Measurements from ENCODE around the gene ECE2. TPM values are rescaled to one million over a fixed set of nuclear protein-coding genes. Genes with fewer than 3 reads are reported as not detected.
"Not testable (repeated sequence)": the region's sequence is repeated elsewhere in the genome, so short reads cannot be mapped to it uniquely, and the experiment has no call there.

Gene ECE2
- total RNA-seq, 2 experiments from 2014 or later = not detected

- peaks cover 4% of the 10 kb centered on the region; the same call in 1 of the 2 replicates for H4K20me1 ChIP-seq (ENCODE audit: insufficient read depth, low read length)
- DNase-seq (ENCODE audit: low spot score) = no peak
- POLR2A ChIA-PET = no interaction called here
- H3K27ac ChIP-seq (ENCODE audit: low read depth, low read length, poor library complexity, severe bottlenecking) = no peak overlapping the region
- intact Hi-C loops (cut with micrococcal nuclease; ENCODE audit: unreplicated experiment) = no loop called here
- H3K9me3 ChIP-seq (ENCODE audit: low read length) = no peaks in the 10 kb centered on the region
- H3K4me3 ChIP-seq (ENCODE audit: low read depth, low read length, poor library complexity, severe bottlenecking) = no peak overlapping the region
- H3K4me2 ChIP-seq (ENCODE audit: low read length) = no peak overlapping the region
- no peak for TF ChIP-seq EZH2phosphoT487 (IDR thresholded peaks at IDR 0.05; ENCODE audit: borderline replicate concordance, low read depth, low read length)
- no peak for TF ChIP-seq CTCF (conservative IDR thresholded peaks at IDR 0.05; ENCODE audit: low read length)
- peaks cover 21% of the 10 kb centered on the region; the same call in 1 of the 2 replicates for H3K36me3 ChIP-seq (ENCODE audit: insufficient read depth, low read length)
- CTCF ChIA-PET (ENCODE audit: unreplicated experiment) = no interaction called here
- no peak overlapping the region for H2AFZ ChIP-seq (ENCODE audit: low read length)
- H3K79me2 ChIP-seq (ENCODE audit: insufficient read depth, low read depth, low read length) = no peaks in the 10 kb centered on the region
- peaks cover 8% of the 10 kb centered on the region for H3K4me1 ChIP-seq (ENCODE audit: insufficient read depth, low read length, poor library complexity, severe bottlenecking)
- H3K9me2 ChIP-seq (ENCODE audit: insufficient read depth, low read length) = no peaks in the 10 kb centered on the region
- no TSS peak for BruUV-seq (replicated peaks)
Observed at GRCh38 chr3:184338511-184338945, 62.7 kb downstream of the ECE2 start.

GRCh38 chr3:184339001-184339400 is 63.2 kb downstream of the ECE2 start:
- Histone ChIP-seq H3K4me2 (ENCODE audit: low read length) (no peak overlapping the region), H3K4me1 (ENCODE audit: insufficient read depth, low read length, poor library complexity, severe bottlenecking) (peaks cover 8% of the 10 kb centered on the region), H3K4me3 (ENCODE audit: low read depth, low read length, poor library complexity, severe bottlenecking) (no peak overlapping the region), H3K9me3 (ENCODE audit: low read length) (no peaks in the 10 kb centered on the region), H2AFZ (ENCODE audit: low read length) (no peak overlapping the region), H3K27ac (ENCODE audit: low read depth, low read length, poor library complexity, severe bottlenecking) (no peak overlapping the region), H3K9me2 (ENCODE audit: insufficient read depth, low read length) (no peaks in the 10 kb centered on the region), H3K79me2 (ENCODE audit: insufficient read depth, low read depth, low read length) (no peaks in the 10 kb centered on the region), H3K36me3 (ENCODE audit: insufficient read depth, low read length) (peaks cover 17% of the 10 kb centered on the region; the same call in 1 of the 2 replicates), H4K20me1 (ENCODE audit: insufficient read depth, low read length) (peaks cover 4% of the 10 kb centered on the region; the same call in 1 of the 2 replicates)
- no peak for DNase-seq (ENCODE audit: low spot score)
- BruUV-seq (replicated peaks) = no TSS peak
- POLR2A ChIA-PET = no interaction called here
- TF ChIP-seq EZH2phosphoT487 (IDR thresholded peaks at IDR 0.05; ENCODE audit: borderline replicate concordance, low read depth, low read length) = no peak
- TF ChIP-seq CTCF (conservative IDR thresholded peaks at IDR 0.05; ENCODE audit: low read length) = no peak
- intact Hi-C loops (cut with micrococcal nuclease; ENCODE audit: unreplicated experiment) = no loop called here
- CTCF ChIA-PET (ENCODE audit: unreplicated experiment) = no interaction called here

GRCh38 chr3:184339451-184340135 is 63.8 kb downstream of the ECE2 start:
- POLR2A ChIA-PET; H3K4me3 ChIP-seq (ENCODE audit: low read depth, low read length, poor library complexity, severe bottlenecking); intact Hi-C loops (cut with micrococcal nuclease; ENCODE audit: unreplicated experiment); H3K79me2 ChIP-seq (ENCODE audit: insufficient read depth, low read depth, low read length); H2AFZ ChIP-seq (ENCODE audit: low read length); H3K4me2 ChIP-seq (ENCODE audit: low read length); BruUV-seq (replicated peaks); DNase-seq (ENCODE audit: low spot score); H3K27ac ChIP-seq (ENCODE audit: low read depth, low read length, poor library complexity, severe bottlenecking); H4K20me1 ChIP-seq (ENCODE audit: insufficient read depth, low read length); H3K4me1 ChIP-seq (ENCODE audit: insufficient read depth, low read length, poor library complexity, severe bottlenecking); H3K9me3 ChIP-seq (ENCODE audit: low read length); CTCF ChIA-PET (ENCODE audit: unreplicated experiment); H3K9me2 ChIP-seq (ENCODE audit: insufficient read depth, low read length): not testable (repeated sequence)
- H3K36me3 ChIP-seq (ENCODE audit: insufficient read depth, low read length) = peaks cover 11% of the 10 kb centered on the region; the same call in 1 of the 2 replicates

Data from OCI-LY7 (cell line).